ENCODE results near the gene INPP5D.

Gene INPP5D

DNA sequence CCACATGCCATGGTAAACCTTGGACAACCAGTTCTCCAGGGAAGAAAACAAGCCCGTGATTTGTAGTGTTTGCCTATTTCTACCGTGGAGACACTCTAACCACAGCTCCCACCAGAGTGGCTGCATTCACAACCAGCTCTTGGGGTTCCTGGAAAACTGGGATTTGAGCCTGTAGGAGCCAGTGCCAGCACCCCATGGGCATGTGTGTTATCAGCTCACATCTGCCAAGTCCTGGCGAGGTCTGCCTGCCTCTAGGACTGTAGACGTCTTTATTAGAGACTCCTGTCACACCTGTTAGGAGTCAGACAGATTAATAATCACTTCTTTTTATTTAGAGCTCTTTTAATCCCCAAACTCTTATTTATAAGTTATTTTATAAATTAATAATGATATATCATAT lies 41.0 kb downstream of the INPP5D start:
- Histone ChIP-seq H4K20me1 (ENCODE audit: insufficient read depth, low read length) (no peaks in the 10 kb centered on the region), H3K9me3 (ENCODE audit: low read length) (no peaks in the 10 kb centered on the region), H3K9me2 (ENCODE audit: low read depth, low read length) (no peaks in the 10 kb centered on the region), H2AFZ (ENCODE audit: low read length) (no peak overlapping the region), H3K4me1 (ENCODE audit: insufficient read depth, low read length, severe bottlenecking) (peaks cover 51% of the 10 kb centered on the region), H3K4me2 (ENCODE audit: low read length) (peak overlapping the region; percentile 76), H3K9ac (ENCODE audit: low read length) (peak overlapping the region; percentile 56; the same call in 1 of the 2 replicates), H3K27ac (ENCODE audit: low read depth, low read length, poor library complexity, severe bottlenecking) (peak overlapping the region; percentile 98), H3K36me3 (ENCODE audit: insufficient read depth, low read length) (peaks cover 15% of the 10 kb centered on the region), H3F3A (ENCODE audit: insufficient read depth, low read length) (0 out of 2 replicates have a peak, but pooled peaks cover 4% of the 10 kb centered on the region), H3K4me3 (ENCODE audit: low read depth, low read length, poor library complexity, severe bottlenecking) (peak overlapping the region; percentile 44), H3K79me2 (ENCODE audit: insufficient read depth, low read length) (no peaks in the 10 kb centered on the region; the same call in 1 of the 2 replicates), H3K27me3 (ENCODE audit: insufficient read depth, low read length) (no peaks in the 10 kb centered on the region)
- TF ChIP-seq, protein P1, sequence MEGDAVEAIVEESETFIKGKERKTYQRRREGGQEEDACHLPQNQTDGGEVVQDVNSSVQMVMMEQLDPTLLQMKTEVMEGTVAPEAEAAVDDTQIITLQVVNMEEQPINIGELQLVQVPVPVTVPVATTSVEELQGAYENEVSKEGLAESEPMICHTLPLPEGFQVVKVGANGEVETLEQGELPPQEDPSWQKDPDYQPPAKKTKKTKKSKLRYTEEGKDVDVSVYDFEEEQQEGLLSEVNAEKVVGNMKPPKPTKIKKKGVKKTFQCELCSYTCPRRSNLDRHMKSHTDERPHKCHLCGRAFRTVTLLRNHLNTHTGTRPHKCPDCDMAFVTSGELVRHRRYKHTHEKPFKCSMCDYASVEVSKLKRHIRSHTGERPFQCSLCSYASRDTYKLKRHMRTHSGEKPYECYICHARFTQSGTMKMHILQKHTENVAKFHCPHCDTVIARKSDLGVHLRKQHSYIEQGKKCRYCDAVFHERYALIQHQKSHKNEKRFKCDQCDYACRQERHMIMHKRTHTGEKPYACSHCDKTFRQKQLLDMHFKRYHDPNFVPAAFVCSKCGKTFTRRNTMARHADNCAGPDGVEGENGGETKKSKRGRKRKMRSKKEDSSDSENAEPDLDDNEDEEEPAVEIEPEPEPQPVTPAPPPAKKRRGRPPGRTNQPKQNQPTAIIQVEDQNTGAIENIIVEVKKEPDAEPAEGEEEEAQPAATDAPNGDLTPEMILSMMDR (IDR thresholded peaks at IDR 0.05; ENCODE audit: low read length) = no peak
- TF ChIP-seq EZH2 (IDR thresholded peaks at IDR 0.05; ENCODE audit: borderline replicate concordance, low read length) = no peak

DNA sequence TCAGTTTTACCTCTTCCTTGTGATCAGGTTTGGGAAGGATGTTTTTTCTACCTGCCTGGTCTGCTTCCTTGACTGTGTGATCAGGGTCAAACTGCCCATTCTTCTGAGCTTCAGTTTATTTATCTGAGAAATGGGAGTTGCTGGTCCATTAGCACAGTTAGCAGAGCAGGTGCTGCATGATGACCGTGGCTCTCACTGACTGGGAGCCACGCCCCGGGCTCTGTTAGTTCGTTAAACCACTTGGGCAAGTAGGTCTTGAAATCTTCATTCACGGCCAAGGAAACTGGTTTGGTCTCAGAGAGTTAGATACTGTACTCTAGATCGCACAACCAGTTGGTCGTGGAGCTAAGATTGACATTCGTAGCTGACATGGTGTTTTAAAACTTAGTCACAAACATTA lies 41.7 kb downstream of the INPP5D start:
- Histone ChIP-seq H3K27me3 (ENCODE audit: insufficient read depth, low read length) (no peaks in the 10 kb centered on the region), H3K27ac (ENCODE audit: low read depth, low read length, poor library complexity, severe bottlenecking) (peak overlapping the region; percentile 72), H3K4me3 (ENCODE audit: low read depth, low read length, poor library complexity, severe bottlenecking) (no peak overlapping the region), H3K36me3 (ENCODE audit: insufficient read depth, low read length) (peaks cover 16% of the 10 kb centered on the region), H3K4me2 (ENCODE audit: low read length) (no peak overlapping the region; the same call in 1 of the 2 replicates), H3K4me1 (ENCODE audit: insufficient read depth, low read length, severe bottlenecking) (peaks cover 51% of the 10 kb centered on the region), H3K9ac (ENCODE audit: low read length) (no peak overlapping the region; the same call in 1 of the 2 replicates), H2AFZ (ENCODE audit: low read length) (no peak overlapping the region), H3F3A (ENCODE audit: insufficient read depth, low read length) (0 out of 2 replicates have a peak, but pooled peaks cover 4% of the 10 kb centered on the region), H3K9me2 (ENCODE audit: low read depth, low read length) (no peaks in the 10 kb centered on the region), H4K20me1 (ENCODE audit: insufficient read depth, low read length) (no peaks in the 10 kb centered on the region), H3K79me2 (ENCODE audit: insufficient read depth, low read length) (no peaks in the 10 kb centered on the region; the same call in 1 of the 2 replicates), H3K9me3 (ENCODE audit: low read length) (no peaks in the 10 kb centered on the region)
- TF ChIP-seq, protein P1 (IDR thresholded peaks at IDR 0.05; ENCODE audit: low read length) = no peak
- no peak for TF ChIP-seq EZH2 (IDR thresholded peaks at IDR 0.05; ENCODE audit: borderline replicate concordance, low read length)

DNA sequence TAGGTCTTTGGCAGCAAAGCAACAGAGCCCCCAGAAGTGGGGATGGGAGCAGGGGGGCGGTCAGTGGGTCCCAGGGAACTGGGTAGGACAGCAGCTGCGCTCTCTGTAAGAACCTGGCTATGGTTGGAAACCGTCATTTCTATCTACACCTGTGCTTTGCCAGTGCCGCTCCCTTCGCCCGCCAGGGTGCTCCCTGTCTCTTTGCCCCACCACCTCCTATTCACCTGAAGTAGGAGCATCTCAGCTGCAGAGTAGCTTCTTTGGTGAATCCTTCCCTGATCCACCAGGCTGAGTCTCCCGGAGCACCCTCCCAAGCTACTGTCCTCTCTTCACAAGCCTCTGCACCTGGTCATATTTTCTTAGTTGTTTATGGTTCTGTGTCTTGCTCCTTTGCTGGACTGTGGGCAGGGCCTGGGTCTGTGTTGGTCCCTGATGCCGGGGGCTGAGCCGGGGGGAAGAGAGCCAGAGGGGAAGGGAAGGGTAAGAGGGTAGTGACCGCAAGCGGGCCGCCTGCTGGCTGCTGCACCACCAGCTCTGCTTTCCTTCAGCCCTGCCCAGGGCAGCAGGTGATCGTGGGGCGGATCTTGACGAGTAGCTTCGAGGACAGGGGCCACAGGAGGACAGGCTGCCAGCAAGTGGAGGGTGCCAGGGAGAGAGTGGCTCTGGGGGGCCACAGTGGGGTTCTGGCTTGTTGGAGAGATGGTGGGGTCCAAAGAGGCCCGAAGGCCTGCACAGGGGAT lies 45.2 kb downstream of the INPP5D start:
- Histone ChIP-seq H3K4me1 (ENCODE audit: insufficient read depth, low read length, severe bottlenecking) (peaks cover 40% of the 10 kb centered on the region), H3K9ac (ENCODE audit: low read length) (no peak overlapping the region), H3K9me2 (ENCODE audit: low read depth, low read length) (no peaks in the 10 kb centered on the region), H3F3A (ENCODE audit: insufficient read depth, low read length) (0 out of 2 replicates have a peak, but pooled peaks cover 4% of the 10 kb centered on the region), H3K36me3 (ENCODE audit: insufficient read depth, low read length) (peaks cover 13% of the 10 kb centered on the region), H3K9me3 (ENCODE audit: low read length) (no peaks in the 10 kb centered on the region), H4K20me1 (ENCODE audit: insufficient read depth, low read length) (no peaks in the 10 kb centered on the region), H2AFZ (ENCODE audit: low read length) (no peak overlapping the region), H3K4me2 (ENCODE audit: low read length) (no peak overlapping the region), H3K27ac (ENCODE audit: low read depth, low read length, poor library complexity, severe bottlenecking) (no peak overlapping the region), H3K4me3 (ENCODE audit: low read depth, low read length, poor library complexity, severe bottlenecking) (no peak overlapping the region), H3K27me3 (ENCODE audit: insufficient read depth, low read length) (no peaks in the 10 kb centered on the region), H3K79me2 (ENCODE audit: insufficient read depth, low read length) (no peaks in the 10 kb centered on the region; the same call in 1 of the 2 replicates)
- no peak for TF ChIP-seq EZH2 (IDR thresholded peaks at IDR 0.05; ENCODE audit: borderline replicate concordance, low read length)
- TF ChIP-seq, protein P1 (IDR thresholded peaks at IDR 0.05; ENCODE audit: low read length) = no peak

Data from OCI-LY1 (cell line).